Spleen (tissue), 11 donors: Measurements from ENCODE around the gene PKM. TPM values are rescaled to one million over a fixed set of nuclear protein-coding genes. Genes with fewer than 3 reads are reported as not detected.

ENCODE experiments used
- DNase-seq: peaks from one replicate; pipeline ENCODE4 v3.0.0-alpha.2; 2020
- H3K27ac ChIP-seq, 8 donors: fragments of 200-600 bp; sonication (generic) in 7 of 8; 1 replicate in 4 of 8; 2 replicates in 4 of 8; pipeline versions ENCODE4 v1.5.0 to v1.8.0; 2016 to 2021; ENCODE audit warnings: inconsistent platforms in 4 of 8, mild to moderate bottlenecking in 4 of 8, moderate library complexity in 1 of 8
- H3K27me3 ChIP-seq, 7 donors: fragments of 200-600 bp; sonication (generic) in 6 of 7; replicated peaks in 1 of 7; 1 replicate in 4 of 7; 2 replicates in 3 of 7; pipeline versions ENCODE4 v1.5.0 to v1.8.0; 2016 to 2021; ENCODE audit warnings: inconsistent platforms in 3 of 7, mild to moderate bottlenecking in 1 of 7
- H3K36me3 ChIP-seq, 6 donors: fragments of 200-600 bp; sonication (generic) in 5 of 6; 1 replicate in 4 of 6; 2 replicates in 2 of 6; pipeline versions ENCODE4 v1.5.0 to v1.8.0; 2016 to 2021; ENCODE audit warnings: inconsistent platforms in 2 of 6
- H3K4me1 ChIP-seq, 6 donors: fragments of 200-600 bp; sonication (generic) in 5 of 6; 1 replicate in 3 of 6; 2 replicates in 3 of 6; pipeline versions ENCODE4 v1.5.0 to v1.8.0; 2016 to 2021; ENCODE audit warnings: inconsistent platforms in 3 of 6
- H3K4me3 ChIP-seq, 8 donors: fragments of 200-600 bp; sonication (generic) in 7 of 8; 1 replicate in 4 of 8; 2 replicates in 4 of 8; pipeline versions ENCODE4 v1.5.0 to v1.8.0; 2016 to 2021; ENCODE audit warnings: inconsistent platforms in 4 of 8, mild to moderate bottlenecking in 4 of 8, moderate library complexity in 2 of 8
- H3K9me3 ChIP-seq, 8 donors: fragments of 200-600 bp; sonication (generic) in 7 of 8; 1 replicate in 4 of 8; 2 replicates in 4 of 8; pipeline versions ENCODE4 v1.5.0 to v1.8.0; 2016 to 2021; ENCODE audit warnings: inconsistent platforms in 4 of 8
- CTCF ChIP-seq, 11 experiments: fragments of 200-600 bp in 7 of 11; fragments of 450-650 bp in 4 of 11; sonication (generic) in 4 of 11; IDR thresholded peaks in 8 of 11; conservative IDR thresholded peaks in 3 of 11; 1 replicate in 7 of 11; 2 replicates in 4 of 11; pipeline versions ENCODE4 v1.4.0 to v1.8.0; 2016 to 2021; ENCODE audit warnings: antibody characterized with exemption in 11 of 11, inconsistent platforms in 4 of 11, mild to moderate bottlenecking in 1 of 11
- POLR2A ChIP-seq, 3 donors: fragments of 450-650 bp; IDR thresholded peaks; one replicate each; pipeline ENCODE4 v1.5.1; 2017; ENCODE audit warnings: antibody characterized with exemption in 3 of 3, mild to moderate bottlenecking in 1 of 3
- POLR2AphosphoS5 ChIP-seq, 3 donors: sonication (generic); formaldehyde crosslinking; IDR thresholded peaks; one replicate each; pipeline ENCODE4 v1.5.1; 2017; ENCODE audit warnings: antibody characterized with exemption in 3 of 3
- WGBS, 5 donors: extraction: QIAGEN DNeasy Blood & Tissue Kit in 3 of 5; methylation state at CpG; one replicate each; pipeline versions ENCODE4 v1.1.5 to v1.1.7; 2013 to 2018; 5-methylcytosine and 5-hydroxymethylcytosine counted together
- intact Hi-C: fragments of 100-400 bp; cut with DNase I; formaldehyde crosslinking; loops from one replicate; pipeline ENCODE4 v1.15.0; 2023; ENCODE audit warnings: low total_unique reads
- polyA plus RNA-seq, 3 donors: library from polyadenylated mRNA; stranded (reverse); fragments of 200-250 nt; gene quantifications; one replicate each; pipeline ENCODE4 v1.2.1, GENCODE V29; 2013
- total RNA-seq, 7 donors: library from RNA; depleted of rRNA in 3 of 7; stranded (reverse); fragments of >200 nt in 3 of 7; fragmentation: NEBNext Ultra II Directional in 4 of 7; extraction: Animal tissue kit (Norgen Biotek cat#: 25700) in 4 of 7; gene quantifications; one replicate each; pipeline versions ENCODE4 v1.1.0 to v1.2.1, GENCODE V29; 2016 to 2021
- donor health status: healthy with polysubstance abuse.
- donor health status: DM: no; HTN: no; CAD: no; lungs with moderate emphysema.
- donor health status: DM: no; HTN: no; CAD: no.
- donor health status: Bipolar disorder and iron deficiency.
- donor health status: healthy.
- donor health status: DM: no; HTN: no; CAD: no.
- donor health status: DM: yes; HTN: yes; CAD: no.

The PKM gene
- total and polyA plus RNA-seq, 10 donors: 156 to 543 (median 347) TPM

- intact Hi-C loops: no loop called here
- TF ChIP-seq POLR2A (IDR thresholded peaks at IDR 0.05) (no peak), POLR2AphosphoS5 (IDR thresholded peaks at IDR 0.05) (peak in 2 of 3 donors; percentile 41 to 77), CTCF (IDR thresholded peaks at IDR 0.05 in 8 of 11, conservative IDR thresholded peaks at IDR 0.05 in 3 of 11) (peak; percentile 82 to 94 (median 89))
- Histone ChIP-seq H3K4me3 (no peak overlapping the region), H3K27me3 (peaks cover 0 to 34% (median 16%) of the 10 kb centered on the region in 7 donors), H3K36me3 (peaks cover 14 to 69% (median 63%) of the 10 kb centered on the region in 6 donors), H3K9me3 (no peaks in the 10 kb centered on the region), H3K4me1 (peaks cover 0 to 73% (median 27%) of the 10 kb centered on the region in 6 donors), H3K27ac (peak overlapping the region in 5 of 8 donors; percentile 9 to 65 (median 41))
- DNase-seq: peak; percentile 88
- 52 to 84% (median 70%) methylated on average over 1 to 2 of the region's 2 CpGs for WGBS, 5 donors
Observed at GRCh38 chr15:72199721-72200212, 31.2 kb downstream of the PKM start.

- intact Hi-C loops: no loop called here
- WGBS, 5 donors: 94 to 100% (median 96%) methylated on average over 2 of the region's 2 CpGs
- peaks cover 0 to 74% (median 27%) of the 10 kb centered on the region in 6 donors for H3K4me1 ChIP-seq
- no peak for DNase-seq
- peaks cover 0 to 37% (median 16%) of the 10 kb centered on the region in 7 donors for H3K27me3 ChIP-seq
- TF ChIP-seq CTCF (IDR thresholded peaks at IDR 0.05 in 8 of 11, conservative IDR thresholded peaks at IDR 0.05 in 3 of 11) (no peak), POLR2AphosphoS5 (IDR thresholded peaks at IDR 0.05) (no peak), POLR2A (IDR thresholded peaks at IDR 0.05) (no peak)
- H3K9me3 ChIP-seq: no peaks in the 10 kb centered on the region
- no peak overlapping the region for H3K27ac ChIP-seq
- H3K36me3 ChIP-seq: peaks cover 14 to 63% (median 57%) of the 10 kb centered on the region in 6 donors
- H3K4me3 ChIP-seq: no peak overlapping the region
Observed at GRCh38 chr15:72199205-72199515, 31.8 kb downstream of the PKM start.

GRCh38 chr15:72198356-72199204, 32.4 kb downstream of the PKM start:
- DNase-seq: no peak
- no peak overlapping the region for H3K27ac ChIP-seq

More at GRCh38 chr15:72198356-72199204, 32.4 kb downstream of the PKM start:
- peaks cover 0 to 72% (median 27%) of the 10 kb centered on the region in 6 donors for H3K4me1 ChIP-seq
- WGBS, 5 donors: 72 to 90% (median 77%) methylated on average over 9 to 11 of the region's 11 CpGs
- intact Hi-C loops: no loop called here
- peaks cover 0 to 40% (median 16%) of the 10 kb centered on the region in 7 donors for H3K27me3 ChIP-seq
- H3K9me3 ChIP-seq: no peaks in the 10 kb centered on the region
- H3K36me3 ChIP-seq: peaks cover 14 to 58% (median 52%) of the 10 kb centered on the region in 6 donors
- peak in 1 of 3 donors; percentile 50 for TF ChIP-seq POLR2AphosphoS5 (IDR thresholded peaks at IDR 0.05)
- TF ChIP-seq CTCF (IDR thresholded peaks at IDR 0.05 in 8 of 11, conservative IDR thresholded peaks at IDR 0.05 in 3 of 11): no peak
- no peak for TF ChIP-seq POLR2A (IDR thresholded peaks at IDR 0.05)
- H3K4me3 ChIP-seq: no peak overlapping the region
